HCT116 (cell line): ENCODE data around the gene ATP2A3. TPM values are rescaled to one million over a fixed set of nuclear protein-coding genes. Genes with fewer than 3 reads are reported as not detected.

Experiments
- ATAC-seq: fragments of 200-7000 bp; cut with Tn5 transposase; 2 replicates; pipeline ENCODE4 v1.9.1; 2020; ENCODE audit warnings: mild to moderate bottlenecking, moderate library complexity
- BruUV-seq: library from RNA; stranded (reverse); fragments of 400-500 nt; replicated peaks from 2 replicates; lab custom pipeline; 2021; lab: Mats Ljungman, UMichigan
- CTCF ChIA-PET: fragments of 300-600 bp; sonication (Branson Sonifier 250); formaldehyde crosslinking; loops from one replicate; lab custom pipeline; 2021; ENCODE audit warnings: antibody characterized with exemption; lab: Charles Lee
- POLR2A ChIA-PET: fragments of 300-600, 350-600 bp; sonication (Branson Sonifier 250); formaldehyde crosslinking; loops from one replicate; lab custom pipeline; 2021; ENCODE audit warnings: antibody characterized with exemption; lab: Charles Lee
- RAD21 ChIA-PET, 2 experiments: fragments of 300-600 bp; sonication (Branson Sonifier 250); formaldehyde crosslinking; loops; one replicate each; lab custom pipeline; 2023; ENCODE audit warnings: low total read pairs in 2 of 2; ENCODE audit not compliant: uncharacterized antibody in 2 of 2, unreplicated experiment in 2 of 2, low non-redundant PET in 1 of 2; lab: Charles Lee
- DNase-seq: peaks from one replicate; pipeline ENCODE4 v3.0.0-alpha.2; 2010; ENCODE audit warnings: low read depth, low spot score
- H2AFZ ChIP-seq: fragments of 200-600 bp; shearing (Covaris generic), sonication (generic); 2 replicates; pipeline ENCODE4 v1.6.1; 2017; ENCODE audit warnings: low read depth, mixed run types, mixed read lengths, antibody characterized with exemption, low read length; ENCODE audit not compliant: poor library complexity, severe bottlenecking
- H3K27ac ChIP-seq: 2 replicates; pipeline ENCODE4 v1.5.1; 2012; ENCODE audit warnings: low read depth, low read length
- H3K27me3 ChIP-seq: fragments of 200-600 bp; sonication (generic); 2 replicates; pipeline ENCODE4 v1.6.1; 2016; ENCODE audit warnings: mixed run types, low read length, mixed read lengths; ENCODE audit not compliant: insufficient read depth
- H3K36me3 ChIP-seq, 2 experiments: fragments of 200-500 bp in 1 of 2; fragments of 200-600 bp in 1 of 2; sonication (Bioruptor generic) in 1 of 2; sonication (generic) in 1 of 2; 2 replicates each; pipeline versions ENCODE4 v1.5.1 to v1.6.1; 2014 to 2016; ENCODE audit warnings: low read length in 2 of 2, inconsistent platforms in 1 of 2, mixed read lengths in 1 of 2, mixed run types in 1 of 2; ENCODE audit not compliant: insufficient read depth in 2 of 2, control insufficient read depth in 1 of 2
- H3K4me1 ChIP-seq, 2 experiments: fragments of 200-600 bp in 1 of 2; sonication (generic) in 1 of 2; 2 replicates each; pipeline versions ENCODE4 v1.5.1 to v1.6.1; 2012 to 2017; ENCODE audit warnings: low read length in 2 of 2, inconsistent platforms in 1 of 2, mild to moderate bottlenecking in 1 of 2, mixed read lengths in 1 of 2, mixed run types in 1 of 2, moderate library complexity in 1 of 2; ENCODE audit not compliant: insufficient read depth in 2 of 2, control insufficient read depth in 1 of 2
- H3K4me2 ChIP-seq: fragments of 200-600 bp; sonication (generic); 2 replicates; pipeline ENCODE4 v1.6.1; 2017; ENCODE audit warnings: mixed run types, low read length, mixed read lengths
- H3K4me3 ChIP-seq, 2 experiments: fragments of 200-600 bp in 1 of 2; sonication (generic) in 1 of 2; replicated peaks in 1 of 2; 2 replicates each; pipeline ENCODE4 v1.5.1; 2011 to 2016; ENCODE audit warnings: low read length in 2 of 2, control low read depth in 1 of 2, low read depth in 1 of 2, mild to moderate bottlenecking in 1 of 2, mixed read lengths in 1 of 2, mixed run types in 1 of 2
- H3K79me2 ChIP-seq: fragments of 200-600 bp; sonication (generic); 2 replicates; pipeline ENCODE4 v1.6.1; 2017; ENCODE audit warnings: mild to moderate bottlenecking, mixed run types, low read length, moderate library complexity, mixed read lengths; ENCODE audit not compliant: insufficient read depth
- H3K9ac ChIP-seq: fragments of 200-600 bp; sonication (generic); 2 replicates; pipeline ENCODE4 v1.6.1; 2016; ENCODE audit warnings: low read length, mixed read lengths
- H3K9me2 ChIP-seq: fragments of 200-600 bp; sonication (generic), shearing (Covaris generic); 2 replicates; pipeline ENCODE4 v1.6.1; 2017; ENCODE audit warnings: mixed run types, mild to moderate bottlenecking, moderate library complexity; ENCODE audit not compliant: insufficient read depth
- H3K9me3 ChIP-seq, 2 experiments: fragments of 200-500 bp in 1 of 2; fragments of 200-600 bp in 1 of 2; sonication (Bioruptor generic) in 1 of 2; sonication (generic) in 1 of 2; 2 replicates each; pipeline ENCODE4 v1.6.1; 2014 to 2017; ENCODE audit warnings: low read length in 2 of 2, mixed read lengths in 2 of 2, inconsistent platforms in 1 of 2, low read depth in 1 of 2, mild to moderate bottlenecking in 1 of 2, mixed run types in 1 of 2, moderate library complexity in 1 of 2; ENCODE audit not compliant: control insufficient read depth in 1 of 2, insufficient read depth in 1 of 2
- H4K20me1 ChIP-seq: fragments of 200-600 bp; sonication (generic), shearing (Covaris generic); 2 replicates; pipeline ENCODE4 v1.6.1; 2017; ENCODE audit warnings: mixed run types, mild to moderate bottlenecking, moderate library complexity; ENCODE audit not compliant: insufficient read depth
- EZH2phosphoT487 ChIP-seq: fragments of 200-600 bp; IDR thresholded peaks from 2 replicates; pipeline ENCODE4 v1.6.1; 2018; ENCODE audit warnings: antibody characterized with exemption, borderline replicate concordance
- POLR2AphosphoS5 ChIP-seq: IDR thresholded peaks from 2 replicates; pipeline ENCODE4 v1.6.1; 2011; ENCODE audit warnings: mild to moderate bottlenecking, low read depth, low read length, moderate library complexity
- ZBTB33 ChIP-seq: IDR thresholded peaks from 2 replicates; pipeline ENCODE4 v1.6.1; 2011; ENCODE audit warnings: mild to moderate bottlenecking, low read length, moderate library complexity; ENCODE audit not compliant: insufficient replicate concordance; ENCODE audit errors: extremely low read depth
- intact Hi-C: fragments of 100-400 bp; cut with micrococcal nuclease; formaldehyde crosslinking; loops from 2 replicates; pipeline ENCODE4 v1.10.0; 2022
- total RNA-seq: library from RNA; stranded (reverse); gene quantifications from one replicate; pipeline ENCODE4 v1.2.1, GENCODE V29; 2021; ENCODE audit not compliant: unreplicated experiment

ATP2A3 gene
- total RNA-seq, 1 experiment from 2014 or later = 23.1 TPM

DNA sequence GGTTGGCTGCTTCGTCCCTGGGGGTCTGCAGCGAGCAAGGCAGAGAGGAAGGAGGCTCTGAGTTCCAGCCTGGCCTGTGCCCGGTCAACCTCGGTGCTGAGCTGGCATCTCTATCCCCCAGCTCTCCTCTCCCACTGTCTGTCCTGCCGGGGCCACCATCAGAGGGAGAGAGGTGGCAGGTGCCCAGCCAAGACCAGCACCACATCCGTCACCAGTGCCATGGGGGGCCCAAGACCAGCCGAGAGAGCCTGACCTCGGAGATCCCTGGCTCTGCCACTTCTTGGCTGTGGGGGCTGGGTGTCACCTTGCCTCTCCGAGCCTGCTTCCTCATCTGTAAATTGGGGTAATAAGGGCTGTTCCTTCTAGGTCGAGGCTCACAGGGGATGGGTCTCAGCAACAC, 47.4 kb downstream of the ATP2A3 start:
- H3K9me3 ChIP-seq = no peaks in the 10 kb centered on the region
- H3K27ac ChIP-seq = no peak overlapping the region
- H3K4me1 ChIP-seq = peaks cover 0 to 8% of the 10 kb centered on the region in 2 experiments; a peak in 2 of 4 replicates
- H2AFZ ChIP-seq = no peak overlapping the region
- no peak overlapping the region for H3K4me3 ChIP-seq
- H3K4me2 ChIP-seq = no peak overlapping the region
- no peak for TF ChIP-seq ZBTB33
- TF ChIP-seq POLR2AphosphoS5 = no peak
- TF ChIP-seq EZH2phosphoT487 = no peak
- ATAC-seq (no peak), DNase-seq (no peak)
- intact Hi-C loops = no loop called here
- ChIA-PET POLR2A (no interaction called here), RAD21 (no interaction called here), CTCF (interaction anchor here (1.0 kb wide), 1 partner anchor 179 kb away, joined by 3 read pairs; no protein-coding TSS in a partner anchor)
- no peaks in the 10 kb centered on the region for H3K27me3 ChIP-seq
- H4K20me1 ChIP-seq = no peaks in the 10 kb centered on the region
- no peaks in the 10 kb centered on the region for H3K36me3 ChIP-seq
- no TSS peak for BruUV-seq
- H3K9ac ChIP-seq = no peak overlapping the region
- no peaks in the 10 kb centered on the region for H3K79me2 ChIP-seq
- H3K9me2 ChIP-seq = no peaks in the 10 kb centered on the region

DNA sequence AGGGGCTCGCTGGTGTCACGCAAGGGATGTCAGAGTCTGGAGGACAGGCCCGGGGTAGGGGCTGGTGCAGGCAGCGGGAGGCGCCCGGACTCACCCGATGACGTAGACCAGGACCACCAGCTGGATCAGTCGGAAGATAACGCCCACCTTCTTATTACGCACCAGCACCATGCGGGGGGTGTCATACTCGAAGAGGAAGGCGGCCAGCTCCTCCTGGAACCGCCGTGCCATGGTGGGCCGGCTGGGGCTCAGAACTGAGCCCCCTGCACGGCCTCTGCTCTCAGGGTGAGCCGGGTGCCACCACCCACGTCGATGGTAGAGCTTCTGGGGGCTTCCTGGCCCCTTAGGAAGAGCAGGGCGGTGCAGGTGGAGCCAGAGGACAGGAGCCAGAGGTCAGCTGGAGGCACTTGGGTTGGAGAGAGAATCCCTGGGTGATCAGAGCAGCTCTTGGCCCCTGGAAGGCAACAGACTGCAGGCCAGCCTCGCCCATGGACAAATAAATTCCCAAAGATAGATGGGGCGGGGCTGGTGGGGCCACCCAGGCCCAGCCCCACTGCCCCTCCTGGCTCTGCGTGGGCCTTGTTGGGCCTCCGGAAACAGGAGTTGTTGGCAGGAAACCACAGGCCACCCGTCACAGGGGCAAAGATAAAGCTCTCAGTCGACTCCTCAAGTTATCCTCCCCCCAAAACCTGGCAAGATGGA, 48.1 kb downstream of the ATP2A3 start, which contains the start of gene P2RX1:
TSS of gene P2RX1 (minus strand) at position 471 of the 702 bp plus-strand sequence. CDS start at position 231, 240 bp downstream.
- Histone ChIP-seq H3K4me2 (no peak within 1 kb of the TSS), H3K9me3 (no peaks in the 10 kb centered on the region), H3K36me3 (no peaks in the 10 kb centered on the region), H3K27me3 (no peaks in the 10 kb centered on the region), H4K20me1 (no peaks in the 10 kb centered on the region), H3K9ac (no peak within 1 kb of the TSS), H3K79me2 (no peaks in the 10 kb centered on the region), H3K9me2 (no peaks in the 10 kb centered on the region), H3K4me1 (peaks cover 0 to 8% of the 10 kb centered on the region in 2 experiments; a peak in 2 of 4 replicates), H3K27ac (no peak within 1 kb of the TSS), H2AFZ (no peak within 1 kb of the TSS), H3K4me3 (no peak within 1 kb of the TSS)
- BruUV-seq = no TSS peak
- POLR2A ChIA-PET = no interaction called here
- TF ChIP-seq ZBTB33 (no peak), EZH2phosphoT487 (no peak)
- intact Hi-C loops = loop anchor here (2.0 kb wide), 1 partner anchor 87 kb away; no protein-coding TSS in a partner anchor
- RAD21 ChIA-PET = no interaction called here
- no peak for DNase-seq
- ATAC-seq = no peak
- CTCF ChIA-PET = interaction anchor here (1.0 kb wide), 1 partner anchor 178 kb away, joined by 3 read pairs; no protein-coding TSS in a partner anchor
